ENCODE data around the gene ITGAL.
A peak's percentile ranks its signal among the peaks of the same experiment; 100 is the strongest.
"Not testable (repeated sequence)": the region's sequence is repeated elsewhere in the genome, so short reads cannot be mapped to it uniquely, and the experiment has no call there.

The ITGAL gene

GRCh38 chr16:30470632-30470995 lies 1.9 kb upstream of the ITGAL start:
- in situ Hi-C loops (cut with MboI; ENCODE audit: low sequenced_read_pairs, unreplicated experiment): no loop called here

GRCh38 chr16:30473231-30474073 lies 910 bp downstream of the ITGAL start:
- peak; percentile 73 for DNase-seq (ENCODE audit: low spot score)
- in situ Hi-C loops (cut with MboI; ENCODE audit: low sequenced_read_pairs, unreplicated experiment): no loop called here
- TF ChIP-seq CTCF (IDR thresholded peaks at IDR 0.05; ENCODE audit: borderline replicate concordance, control extremely low read depth, extremely low read depth, insufficient read depth, missing control alignments): no peak

More at GRCh38 chr16:30470632-30470995, 1.9 kb upstream of the ITGAL start:
- no peak for TF ChIP-seq CTCF (IDR thresholded peaks at IDR 0.05; ENCODE audit: borderline replicate concordance, control extremely low read depth, extremely low read depth, insufficient read depth, missing control alignments)
- no peak for DNase-seq (ENCODE audit: low spot score)

- no peak for TF ChIP-seq CTCF (IDR thresholded peaks at IDR 0.05; ENCODE audit: borderline replicate concordance, control extremely low read depth, extremely low read depth, insufficient read depth, missing control alignments)
- in situ Hi-C loops (cut with MboI; ENCODE audit: low sequenced_read_pairs, unreplicated experiment): no loop called here
- no peak for DNase-seq (ENCODE audit: low spot score)
Observed at GRCh38 chr16:30474074-30474452, 1.5 kb downstream of the ITGAL start.

- no peak for DNase-seq (ENCODE audit: low spot score)
- in situ Hi-C loops (cut with MboI; ENCODE audit: low sequenced_read_pairs, unreplicated experiment): no loop called here
- TF ChIP-seq CTCF (IDR thresholded peaks at IDR 0.05; ENCODE audit: borderline replicate concordance, control extremely low read depth, extremely low read depth, insufficient read depth, missing control alignments): no peak
Observed at GRCh38 chr16:30474684-30475083, 2.1 kb downstream of the ITGAL start.

GRCh38 chr16:30476991-30477390 lies 4.4 kb downstream of the ITGAL start:
- DNase-seq (ENCODE audit: low spot score): no peak
- TF ChIP-seq CTCF (IDR thresholded peaks at IDR 0.05; ENCODE audit: borderline replicate concordance, control extremely low read depth, extremely low read depth, insufficient read depth, missing control alignments): no peak
- in situ Hi-C loops (cut with MboI; ENCODE audit: low sequenced_read_pairs, unreplicated experiment): no loop called here

GRCh38 chr16:30477773-30478172 lies 5.2 kb downstream of the ITGAL start:
- DNase-seq (ENCODE audit: low spot score); in situ Hi-C loops (cut with MboI; ENCODE audit: low sequenced_read_pairs, unreplicated experiment): not testable (repeated sequence)

GRCh38 chr16:30478766-30479478 lies 6.4 kb downstream of the ITGAL start:
- in situ Hi-C loops (cut with MboI; ENCODE audit: low sequenced_read_pairs, unreplicated experiment): no loop called here
- no peak for TF ChIP-seq CTCF (IDR thresholded peaks at IDR 0.05; ENCODE audit: borderline replicate concordance, control extremely low read depth, extremely low read depth, insufficient read depth, missing control alignments)
- no peak for DNase-seq (ENCODE audit: low spot score)
